Sciatic nerve (tissue), 2 donors: ENCODE measurements around the gene LRPAP1. TPM values are rescaled to one million over a fixed set of nuclear protein-coding genes. Genes with fewer than 3 reads are reported as not detected.

Experiments used
- ATAC-seq: fragments of 200-7000 bp; cut with Tn5 transposase; one replicate; pipeline ENCODE4 v1.9.1; 2020; ENCODE audit warnings: mild to moderate bottlenecking, moderate library complexity
- DNase-seq: peaks from one replicate; pipeline ENCODE4 v3.0.0-alpha.2; 2020; ENCODE audit warnings: low spot score
- intact Hi-C: fragments of 100-400 bp; cut with DNase I; formaldehyde crosslinking; loops from one replicate; pipeline ENCODE4 v1.14.2; 2022
- total RNA-seq: library from RNA; stranded (reverse); fragmentation: NEBNext Ultra II Directional; extraction: Animal tissue kit (Norgen Biotek cat#: 25700); gene quantifications from one replicate; pipeline ENCODE4 v1.2.1, GENCODE V29; 2021
- donor health status: DM: no; HTN: no; CAD: no.
- donor health status: DM: no; HTN: no; CAD: no.

The LRPAP1 gene
- total RNA-seq, 1 donor from 2014 or later, result 105 TPM

DNA sequence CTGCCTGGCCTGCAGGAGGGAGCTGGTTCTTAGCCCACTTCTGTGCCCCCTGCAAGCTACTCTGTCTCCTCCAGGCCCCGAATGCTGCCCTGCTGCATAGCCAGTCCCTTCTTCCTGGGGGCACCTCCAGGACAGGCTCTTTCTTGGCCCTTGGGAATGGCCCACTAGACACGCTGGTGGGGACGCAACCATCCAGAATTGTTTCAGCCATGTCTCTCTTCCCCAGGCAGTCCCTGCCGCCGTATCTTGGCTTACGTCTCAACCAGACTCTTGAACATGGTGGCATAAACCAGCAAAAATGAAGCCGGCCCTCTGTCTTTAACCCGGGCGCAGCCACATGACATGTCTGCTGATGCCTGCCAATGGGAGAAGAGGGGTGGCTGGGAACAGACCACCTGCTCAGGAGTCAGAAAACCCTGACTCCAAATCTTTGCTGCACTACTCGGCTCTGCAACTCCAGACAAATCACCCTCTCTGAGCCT is 9.0 kb downstream of the LRPAP1 start:
- intact Hi-C loops, result no loop called here
- ATAC-seq (no peak), DNase-seq (peak; percentile 47)

DNA sequence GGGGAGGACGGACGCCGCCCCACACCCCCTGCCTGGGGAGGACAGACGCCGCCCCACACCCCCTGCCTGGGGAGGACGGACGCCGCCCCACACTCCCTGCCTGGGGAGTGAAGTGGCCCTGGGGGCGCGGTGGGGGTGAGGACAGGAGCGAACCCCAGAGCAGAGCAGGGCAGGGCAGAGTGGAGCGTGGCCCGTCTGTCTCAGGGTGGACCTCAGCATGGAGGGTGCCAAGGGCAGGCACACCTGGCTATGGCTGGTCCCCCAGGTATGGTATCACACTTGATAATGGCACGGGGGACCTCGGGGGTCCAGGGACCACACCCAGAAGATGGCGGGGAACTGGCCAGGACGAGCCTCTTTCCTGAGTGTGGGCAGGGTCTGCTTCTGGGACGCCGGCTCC is 9.6 kb downstream of the LRPAP1 start:
- no peak for ATAC-seq
- DNase-seq, result peak; percentile 35
- intact Hi-C loops, result no loop called here

DNA sequence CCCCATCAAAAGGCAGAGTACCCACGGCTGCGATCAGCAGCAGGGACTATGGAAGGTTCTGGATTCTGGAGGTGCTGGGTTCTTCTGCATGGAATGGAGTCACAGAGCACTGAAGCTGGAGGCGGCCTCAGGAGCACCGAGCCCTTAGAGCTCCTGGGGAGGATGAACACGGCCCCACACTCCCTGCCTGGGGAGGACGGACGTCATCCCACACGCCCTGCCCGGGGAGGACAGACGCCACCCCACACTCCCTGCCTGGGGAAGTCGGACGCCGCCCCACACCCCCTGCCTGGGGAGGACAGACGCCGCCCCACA is 9.9 kb downstream of the LRPAP1 start:
- ATAC-seq (no peak), DNase-seq (no peak)
- intact Hi-C loops, result no loop called here

DNA sequence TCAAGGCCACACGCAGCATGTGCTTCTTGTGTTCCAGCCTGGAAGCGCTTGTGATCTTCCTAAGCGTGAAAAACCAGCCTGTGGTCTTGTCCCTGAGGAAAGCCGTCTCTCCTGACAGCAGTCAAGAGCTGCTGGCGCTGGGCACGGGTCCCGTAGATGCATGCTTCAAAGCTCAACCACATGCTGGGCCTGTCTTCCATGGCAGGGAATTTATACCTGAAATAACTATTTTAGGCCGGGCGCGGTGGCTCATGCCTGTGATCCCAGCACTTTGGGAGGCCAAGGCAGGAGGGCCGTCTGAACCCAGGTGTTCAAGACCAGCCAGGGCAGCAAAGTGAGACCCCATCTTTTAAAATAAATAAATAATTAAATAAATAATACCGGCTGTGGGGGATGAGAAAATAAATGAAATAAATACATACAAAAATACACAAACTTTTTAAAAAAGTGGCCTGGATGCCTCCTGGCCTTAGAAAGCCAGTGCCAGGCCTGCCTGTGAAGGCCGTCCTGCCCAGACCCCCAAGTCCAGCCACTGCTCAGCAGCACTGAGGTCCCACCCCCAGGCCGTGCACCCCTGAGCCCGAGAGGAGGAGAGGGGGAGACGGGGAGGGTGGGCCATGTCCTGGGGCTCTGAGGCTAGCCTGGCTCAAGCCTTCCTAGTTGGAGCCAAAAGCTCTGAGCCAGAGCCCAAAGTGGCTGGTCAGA is 10.4 kb downstream of the LRPAP1 start:
- ATAC-seq (no peak), DNase-seq (peak; percentile 52)
- intact Hi-C loops, result no loop called here

DNA sequence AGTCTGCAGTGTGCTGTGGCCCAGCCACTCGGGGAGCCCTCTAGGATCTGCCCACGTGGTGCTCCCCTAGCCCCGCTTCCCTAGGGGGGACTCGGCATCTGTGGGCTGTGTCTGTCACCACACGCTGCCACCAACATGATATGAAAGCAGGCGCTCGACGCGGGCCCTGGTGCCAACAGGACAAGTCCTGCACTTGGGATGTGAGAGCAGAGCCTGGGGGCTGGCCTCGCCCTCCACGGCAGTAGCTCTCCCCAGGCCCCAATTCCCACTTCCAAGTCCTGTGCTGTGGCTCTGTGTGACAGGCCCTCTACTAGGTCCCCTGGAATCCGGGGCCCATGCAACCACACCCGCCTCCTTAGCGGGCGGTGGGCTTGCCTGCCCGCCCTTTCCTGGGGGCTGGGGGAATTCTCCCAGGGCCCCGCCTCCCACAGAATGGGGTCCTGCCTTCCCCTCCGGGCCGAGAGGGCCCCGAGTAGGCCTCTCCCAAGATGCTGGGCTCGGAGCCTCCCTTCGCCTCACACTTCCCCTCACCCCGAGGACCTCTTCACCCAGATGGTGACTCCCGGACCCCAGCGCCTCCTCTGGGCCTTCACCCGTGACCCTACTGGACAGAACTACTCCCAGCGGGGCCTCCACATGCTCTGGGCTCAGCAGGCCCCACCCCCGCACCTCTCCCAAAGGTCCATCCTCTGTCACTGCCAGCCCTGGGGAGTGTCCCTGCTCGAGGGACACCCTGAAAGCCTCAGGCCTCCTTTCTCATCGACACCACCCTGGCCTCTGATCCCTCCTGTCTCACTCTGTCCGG is 11.2 kb downstream of the LRPAP1 start:
- ATAC-seq (no peak), DNase-seq (no peak)
- intact Hi-C loops, result no loop called here

DNA sequence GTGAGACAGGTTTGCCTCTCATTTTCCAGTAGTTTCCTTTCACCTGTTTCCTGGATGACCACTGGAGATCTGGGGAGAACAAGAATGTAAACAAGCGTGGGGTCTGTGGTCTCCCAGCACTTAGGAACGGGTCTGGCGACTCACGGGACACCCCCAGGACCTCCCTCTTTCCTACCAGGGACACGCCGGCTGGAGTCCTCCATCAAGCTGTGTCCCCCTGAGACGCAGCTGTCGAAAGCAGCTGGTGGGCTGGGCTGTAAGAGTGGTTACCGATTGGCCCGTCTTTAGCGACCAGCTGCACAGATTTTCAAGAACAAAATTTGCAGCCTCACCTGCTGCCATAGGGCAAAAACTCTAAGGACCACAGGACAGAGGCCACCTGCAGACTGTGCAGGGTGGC is 11.9 kb downstream of the LRPAP1 start:
- no peak for ATAC-seq
- no peak for DNase-seq
- intact Hi-C loops, result no loop called here

DNA sequence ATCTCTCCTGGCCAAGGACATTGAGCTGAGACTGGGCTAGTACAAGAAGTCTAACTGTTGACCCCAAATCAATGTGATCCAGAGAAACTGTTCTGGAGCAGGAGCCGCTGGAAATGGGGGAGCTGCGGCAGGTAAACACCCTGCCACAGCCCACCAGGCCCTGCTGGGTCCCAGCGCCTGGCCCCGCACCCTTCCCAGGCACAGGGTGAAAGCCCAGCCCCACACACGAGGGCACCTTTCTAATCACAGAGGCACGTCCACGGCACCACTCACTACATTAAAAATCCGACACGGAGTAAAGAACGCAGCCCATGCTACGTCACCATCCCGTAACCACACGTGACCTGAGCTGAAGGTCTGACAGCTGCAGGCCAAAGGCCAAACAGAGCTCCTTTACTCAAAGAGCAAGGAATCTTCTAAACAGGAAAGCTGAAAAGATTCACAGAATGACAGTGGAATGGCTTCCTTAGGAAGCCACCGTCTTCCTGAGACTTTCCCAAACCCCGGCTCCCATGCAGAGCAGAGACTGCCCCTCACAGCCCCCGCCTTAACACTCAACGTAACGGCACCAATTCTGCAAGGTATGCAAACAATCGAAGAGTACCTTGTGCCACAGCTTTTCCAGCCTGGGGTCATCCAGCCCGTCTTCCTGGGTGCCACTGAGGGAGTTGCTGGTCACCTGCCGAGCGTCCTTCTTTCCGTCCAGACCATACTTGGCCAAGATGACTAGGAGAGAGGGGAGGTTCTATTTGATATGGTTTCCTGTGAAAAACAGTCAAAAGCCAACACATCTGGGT is 12.6 kb downstream of the LRPAP1 start:
- ATAC-seq (no peak), DNase-seq (no peak)
- intact Hi-C loops, result no loop called here

DNA sequence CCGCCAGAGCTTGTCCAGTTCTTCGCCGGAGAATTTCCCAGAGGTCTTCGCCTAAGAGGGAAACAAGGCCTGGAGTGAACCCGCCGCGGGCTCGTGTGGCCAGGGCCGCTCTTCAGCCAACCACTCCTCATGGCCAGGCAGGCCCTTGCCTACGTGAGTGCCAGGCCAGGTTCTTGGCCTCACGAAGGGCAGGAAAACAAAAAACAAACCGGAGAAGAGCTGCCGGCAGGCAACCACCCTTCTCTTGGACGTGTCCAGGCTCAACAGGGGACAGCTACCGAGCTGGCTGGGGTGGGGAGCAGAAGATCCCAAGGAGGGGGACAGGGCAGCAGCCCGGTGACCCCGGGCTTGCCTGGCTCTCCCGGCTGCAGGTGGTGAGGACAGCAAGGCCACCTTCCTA is 13.3 kb downstream of the LRPAP1 start:
- no peak for DNase-seq
- ATAC-seq, result no peak
- intact Hi-C loops, result no loop called here

DNA sequence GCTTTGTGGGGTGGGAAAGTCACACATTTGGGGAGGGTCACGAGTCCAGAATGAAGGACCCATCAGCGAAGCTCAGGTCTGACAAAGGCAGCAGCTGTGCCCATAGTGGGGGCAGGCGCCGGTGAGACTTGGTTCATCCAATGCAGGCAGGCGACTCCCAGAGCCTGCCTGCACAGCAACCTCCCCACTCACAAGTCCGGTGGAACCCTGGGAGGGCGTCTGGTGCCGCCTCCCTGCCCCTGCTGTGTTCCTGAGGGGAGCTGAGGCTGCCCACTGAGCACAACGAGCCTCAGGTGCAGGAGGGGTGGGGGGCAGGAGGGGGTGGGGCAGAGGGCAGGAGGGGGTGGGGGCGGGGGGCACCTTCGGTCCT is 13.7 kb downstream of the LRPAP1 start:
- intact Hi-C loops, result no loop called here
- DNase-seq, result no peak
- ATAC-seq, result no peak

DNA sequence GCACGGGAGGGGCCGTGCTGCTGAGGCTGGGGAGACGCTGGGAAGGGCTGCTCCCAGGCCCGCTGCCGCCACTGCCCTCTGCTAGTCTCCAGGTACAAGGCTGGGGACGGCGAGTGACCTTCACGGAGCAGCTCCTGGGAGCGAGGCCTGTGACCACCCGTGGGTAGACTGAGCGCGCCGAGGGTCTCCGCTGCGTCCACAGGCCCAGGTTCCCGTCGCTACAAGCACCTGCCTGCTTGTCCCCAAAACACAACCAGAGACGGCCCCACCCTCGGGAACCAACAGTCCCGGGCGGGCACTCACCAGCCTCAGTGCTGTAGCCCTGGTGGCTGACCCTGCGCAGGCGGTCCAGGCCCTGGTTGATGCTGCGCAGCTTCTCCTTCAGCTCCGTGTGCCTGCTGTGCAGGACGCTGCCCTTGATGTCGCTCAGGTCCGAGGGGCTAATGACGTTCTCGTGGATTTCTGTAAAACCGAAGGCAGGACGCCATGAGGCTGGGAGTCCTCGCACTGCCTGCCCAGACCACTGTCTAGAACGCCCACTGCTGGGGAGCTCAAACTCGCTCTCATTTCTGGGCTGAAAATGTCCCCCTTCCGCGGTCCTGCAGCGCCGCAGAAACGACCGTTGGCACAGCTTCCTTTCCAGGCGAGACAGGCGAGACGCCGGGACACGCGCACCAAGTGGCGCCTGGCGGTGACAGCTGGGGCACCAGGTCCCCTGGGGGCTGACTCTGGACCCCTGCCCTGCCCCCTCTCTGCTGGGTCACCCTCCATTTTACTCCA is 14.3 kb downstream of the LRPAP1 start:
- no peak for ATAC-seq
- intact Hi-C loops, result no loop called here
- DNase-seq, result no peak

DNA sequence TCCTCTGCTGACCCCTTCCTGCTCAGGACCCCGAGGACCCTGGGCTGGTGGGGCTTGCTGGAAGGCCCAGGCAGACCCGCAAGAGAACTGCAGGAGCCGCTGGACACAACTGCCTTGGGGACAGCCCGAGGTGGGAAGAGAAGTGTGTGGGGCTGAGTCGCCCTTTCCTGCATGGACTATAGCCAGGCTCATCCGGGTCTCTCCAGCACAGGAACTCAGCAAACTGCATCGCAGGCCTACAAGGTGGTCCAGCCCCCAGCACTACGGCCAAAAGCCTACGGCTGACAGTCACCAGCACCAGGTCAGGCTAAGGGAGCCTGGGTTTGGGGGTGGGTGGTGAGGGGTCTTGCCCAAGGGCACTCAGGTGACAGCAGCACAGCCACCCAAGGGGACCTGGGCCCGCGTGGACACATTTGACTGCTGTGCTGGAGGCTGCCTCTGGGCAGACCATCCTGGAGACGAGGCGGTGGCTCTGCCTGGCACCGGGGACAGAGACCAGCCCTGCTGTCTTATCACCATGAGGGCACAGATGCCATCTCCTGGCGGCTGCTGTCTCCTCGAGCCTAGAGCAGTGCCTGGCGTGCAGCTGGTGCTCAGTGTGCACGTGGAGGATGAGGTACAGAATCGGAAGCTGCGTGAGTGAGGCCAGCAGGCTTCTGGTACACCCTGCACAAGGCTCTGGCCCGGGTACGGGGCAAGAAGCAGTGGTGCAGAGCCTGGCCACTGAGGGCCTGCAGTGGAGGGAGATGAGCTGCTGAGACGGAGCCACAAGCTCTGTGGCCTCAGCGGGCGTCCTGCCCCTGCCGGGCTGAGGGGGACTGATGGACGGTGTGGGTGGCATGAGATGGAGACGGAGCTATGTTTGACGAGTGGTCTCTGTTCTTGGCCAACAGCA is 15.1 kb downstream of the LRPAP1 start:
- no peak for ATAC-seq
- intact Hi-C loops, result no loop called here
- no peak for DNase-seq

DNA sequence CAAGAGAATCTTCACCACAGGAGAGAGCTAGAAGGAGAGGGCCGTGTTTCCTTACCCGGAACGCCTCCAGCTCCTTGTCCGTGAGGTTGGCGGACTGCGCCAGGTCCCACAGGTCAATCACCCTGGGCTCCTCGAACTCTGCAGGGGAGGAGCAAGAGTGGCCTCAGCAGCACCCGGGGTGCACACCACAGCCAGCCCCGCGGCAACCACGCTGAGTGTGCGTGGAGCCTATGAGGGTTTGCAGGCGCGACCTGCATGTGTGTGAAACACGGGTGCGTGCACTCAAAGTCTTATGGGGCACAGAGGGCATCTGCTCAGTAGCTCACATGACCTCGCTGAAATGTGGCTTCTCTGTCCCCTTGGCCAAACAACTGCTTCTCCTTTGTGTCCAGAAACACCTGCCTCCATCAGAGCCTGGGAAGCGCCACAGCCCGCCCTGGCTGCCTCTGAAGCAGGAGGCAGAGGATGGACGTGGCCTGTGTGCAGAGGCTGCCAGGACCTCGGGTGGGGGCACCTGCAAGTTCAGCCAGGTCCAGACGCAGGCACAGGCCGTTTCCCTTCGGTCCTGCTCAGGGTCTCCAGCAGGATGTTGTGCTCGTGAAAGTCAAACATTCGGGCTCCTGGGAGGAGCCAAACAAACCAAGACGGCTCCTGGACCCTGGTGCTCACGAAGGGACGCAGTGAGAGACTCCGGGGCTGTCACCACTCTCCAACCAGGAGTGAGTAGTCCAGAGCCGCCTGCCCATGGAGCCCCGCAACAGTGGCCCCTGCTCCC is 16.0 kb downstream of the LRPAP1 start:
- ATAC-seq (no peak), DNase-seq (no peak)
- intact Hi-C loops, result no loop called here

DNA sequence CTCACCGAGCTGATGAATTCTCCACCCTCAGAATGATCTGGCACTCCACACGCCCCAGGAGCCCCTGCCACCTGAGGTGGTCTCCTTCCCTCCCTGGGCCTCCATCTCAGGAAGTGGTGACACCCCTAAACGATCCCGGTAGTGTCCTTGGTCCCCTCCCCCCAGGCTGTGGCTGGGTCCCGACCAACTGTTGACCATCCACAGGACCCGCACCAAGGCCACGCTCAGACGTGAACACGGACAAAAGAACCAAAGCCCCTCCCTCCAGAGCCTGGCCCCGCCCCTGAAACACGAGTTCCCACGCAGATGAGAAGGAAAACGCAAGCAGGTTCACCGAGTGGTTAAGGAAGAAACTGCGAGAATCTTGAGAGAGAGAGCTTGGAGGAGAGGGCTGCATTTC is 16.6 kb downstream of the LRPAP1 start:
- intact Hi-C loops, result no loop called here
- DNase-seq, result no peak
- ATAC-seq, result no peak

DNA sequence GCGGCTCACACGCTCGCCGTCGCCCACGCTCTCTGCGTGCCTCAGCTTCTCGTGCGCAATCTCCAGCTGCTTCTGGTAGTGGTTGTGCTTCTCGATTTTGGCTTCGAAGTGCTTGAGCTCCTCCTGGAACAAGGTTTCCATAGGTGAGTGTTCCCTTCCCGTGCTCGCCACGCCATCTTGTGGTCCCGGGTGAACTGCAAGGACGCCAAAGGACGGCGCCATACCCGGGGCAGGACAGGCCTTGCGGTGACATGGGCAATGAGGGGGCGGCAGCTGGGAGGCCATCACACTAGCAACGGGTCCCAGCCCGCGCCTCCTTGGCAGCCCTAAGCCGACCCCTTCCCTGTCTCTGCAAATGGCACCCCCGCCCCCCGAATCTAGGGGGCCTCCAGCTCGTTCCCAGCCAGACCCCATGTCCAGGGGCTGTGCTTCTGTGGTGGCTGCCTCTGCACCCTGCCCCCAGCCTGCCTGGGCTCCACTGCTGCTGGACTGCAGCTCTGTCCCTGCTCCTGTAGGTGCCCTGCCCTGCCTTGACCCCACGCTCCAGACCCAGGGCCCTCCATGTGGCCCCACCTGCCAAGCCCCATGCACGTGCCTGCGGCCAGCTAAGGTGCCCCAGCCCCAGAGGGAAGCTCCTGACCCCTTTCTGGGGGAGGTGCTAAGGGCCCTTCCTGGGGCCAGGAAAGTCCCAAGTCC is 17.3 kb downstream of the LRPAP1 start:
- intact Hi-C loops, result no loop called here
- DNase-seq, result no peak
- no peak for ATAC-seq

DNA sequence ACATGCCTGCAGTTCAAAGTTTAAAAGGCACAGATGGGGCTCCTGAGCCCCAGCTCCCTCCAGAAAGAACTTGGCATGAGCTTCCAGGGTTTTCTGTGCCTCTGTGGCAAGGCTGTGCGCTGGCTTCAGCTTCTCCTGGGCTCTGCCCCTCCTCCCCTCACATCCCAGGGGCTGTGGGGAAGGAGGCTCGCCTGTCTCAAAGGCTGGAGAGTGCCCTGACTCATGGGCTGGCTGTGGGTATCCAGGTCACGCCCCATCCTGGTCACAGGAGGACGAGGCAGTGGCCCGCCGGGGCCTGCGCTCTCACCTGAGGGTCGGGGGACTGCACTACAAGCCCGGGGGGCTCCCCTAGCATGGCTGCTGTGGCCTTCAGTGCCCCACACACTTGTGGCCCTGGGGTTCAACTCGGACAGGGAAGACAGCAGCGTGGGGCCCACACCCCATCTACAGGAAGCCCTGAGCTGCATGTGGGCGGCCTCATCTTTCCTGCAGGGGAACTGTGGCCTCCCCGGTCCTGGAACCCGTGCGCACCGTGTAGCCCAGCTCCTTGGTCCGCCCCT is 17.9 kb downstream of the LRPAP1 start:
- intact Hi-C loops, result no loop called here
- no peak for DNase-seq
- ATAC-seq, result no peak

DNA sequence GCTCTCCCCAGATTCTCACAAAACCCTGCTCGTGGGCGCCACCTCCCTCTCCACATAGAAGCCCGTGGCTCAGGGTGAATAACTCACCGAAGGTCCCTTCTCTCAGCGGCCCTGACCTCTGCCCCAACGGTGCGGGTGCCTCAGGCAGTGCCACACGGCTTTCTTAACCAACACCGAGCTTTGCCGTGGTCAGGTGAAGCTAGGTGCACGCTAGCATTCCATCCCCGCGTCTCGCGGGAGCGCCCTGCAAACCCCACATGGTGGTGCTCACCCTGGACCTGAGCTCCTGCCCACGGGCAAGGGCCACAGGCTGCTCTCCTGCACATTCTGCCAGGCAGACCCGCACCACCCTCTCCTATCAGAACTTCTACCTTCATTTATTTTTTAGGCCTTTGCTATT is 18.4 kb downstream of the LRPAP1 start:
- DNase-seq (no peak), ATAC-seq (no peak)
- intact Hi-C loops, result no loop called here

DNA sequence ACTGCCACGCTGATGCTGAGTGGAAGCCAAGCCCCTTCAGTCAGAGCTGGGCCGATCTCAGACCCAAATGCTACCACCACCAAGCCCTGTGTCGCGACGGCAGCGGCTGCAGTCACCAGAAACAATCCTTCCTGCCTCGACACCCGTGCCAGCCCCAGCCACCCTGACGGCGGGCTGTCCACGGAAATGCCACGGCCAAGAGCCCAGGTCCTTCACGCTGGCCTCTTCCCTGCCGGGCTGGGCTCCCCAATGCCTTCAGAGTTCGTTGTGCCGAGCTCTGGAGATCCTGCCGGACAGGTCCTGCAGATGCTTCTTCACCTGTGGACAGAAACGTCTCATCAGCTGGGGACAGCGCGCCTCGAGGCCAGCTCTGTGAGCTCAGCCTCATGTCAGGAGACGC is 19.5 kb downstream of the LRPAP1 start:
- DNase-seq (no peak), ATAC-seq (no peak)
- intact Hi-C loops, result no loop called here
